Hematopoietic multipotent progenitor cell treated with erythropoietin and hydrocortisone succinate and interleukin-3 and kit ligand, for 15 days (in vitro differentiated cells): ENCODE results near the gene CFAP73.
"Not testable (repeated sequence)": the region's sequence is repeated elsewhere in the genome, so short reads cannot be mapped to it uniquely, and the experiment has no call there.

Source experiments
- DNase-seq: peaks from one replicate; pipeline ENCODE4 v3.0.0-alpha.2; 2015; ENCODE audit warnings: low spot score

CFAP73 gene

DNA sequence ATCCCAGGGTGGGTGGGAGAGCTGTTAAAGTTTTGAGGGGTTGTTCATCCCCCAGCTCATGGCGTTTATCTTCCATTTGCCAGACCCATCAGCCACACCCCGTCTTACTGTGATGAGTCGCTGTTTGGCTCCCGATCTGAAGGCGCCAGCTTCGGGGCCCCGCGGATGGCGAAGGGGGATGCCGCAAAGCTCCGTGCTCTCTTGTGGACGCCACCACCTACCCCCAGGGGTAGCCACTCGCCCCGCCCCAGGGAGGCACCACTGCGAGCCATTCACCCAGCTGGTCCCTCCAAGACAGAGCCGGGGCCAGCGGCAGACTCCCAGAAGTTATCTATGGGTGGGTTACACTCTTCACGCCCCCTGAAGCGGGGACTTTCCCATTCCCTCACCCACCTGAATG lies 41.7 kb downstream of the CFAP73 start:
- peak; percentile 70 for DNase-seq

DNA sequence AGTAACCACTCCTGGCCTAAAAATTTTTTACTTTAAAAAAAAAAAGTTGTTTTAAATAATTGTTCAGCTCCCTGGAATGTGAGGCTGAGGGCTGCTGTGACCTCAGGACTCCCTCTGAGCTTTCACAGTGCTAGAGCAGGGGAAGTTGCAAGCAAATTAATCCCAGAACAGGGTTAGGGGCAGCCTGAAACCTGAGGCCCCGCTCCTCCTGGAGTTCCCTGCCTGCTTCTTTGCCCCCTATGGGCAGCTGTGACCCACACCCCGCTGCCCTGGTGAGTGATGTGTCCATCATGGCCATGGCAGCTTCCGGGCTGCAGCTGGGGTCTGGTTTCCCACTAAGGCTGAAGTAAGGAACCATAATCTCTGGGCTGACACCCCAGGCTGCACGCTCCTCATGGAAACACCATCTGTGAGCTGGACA lies 45.5 kb downstream of the CFAP73 start:
- DNase-seq = no peak

DNA sequence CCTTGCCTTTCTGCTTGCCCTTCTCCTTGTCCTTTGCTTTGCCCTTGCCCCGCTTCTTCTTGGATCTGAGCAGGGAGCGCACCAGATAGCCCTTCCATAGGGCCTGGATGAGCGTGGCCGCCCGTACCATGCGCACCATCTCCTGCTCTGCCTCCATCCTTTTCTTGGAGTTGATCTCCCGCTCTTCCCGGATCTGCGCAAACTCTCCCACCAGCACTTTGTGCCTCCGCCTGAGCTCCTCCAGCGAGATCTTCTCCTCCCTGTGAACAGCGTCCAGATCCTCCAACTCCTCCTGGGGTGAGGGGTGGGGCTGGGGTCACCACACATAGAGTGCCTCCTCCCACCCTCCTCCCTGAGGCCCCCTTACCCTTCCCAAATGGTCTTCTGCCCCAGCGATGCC lies 46.1 kb downstream of the CFAP73 start:
- DNase-seq = no peak

DNA sequence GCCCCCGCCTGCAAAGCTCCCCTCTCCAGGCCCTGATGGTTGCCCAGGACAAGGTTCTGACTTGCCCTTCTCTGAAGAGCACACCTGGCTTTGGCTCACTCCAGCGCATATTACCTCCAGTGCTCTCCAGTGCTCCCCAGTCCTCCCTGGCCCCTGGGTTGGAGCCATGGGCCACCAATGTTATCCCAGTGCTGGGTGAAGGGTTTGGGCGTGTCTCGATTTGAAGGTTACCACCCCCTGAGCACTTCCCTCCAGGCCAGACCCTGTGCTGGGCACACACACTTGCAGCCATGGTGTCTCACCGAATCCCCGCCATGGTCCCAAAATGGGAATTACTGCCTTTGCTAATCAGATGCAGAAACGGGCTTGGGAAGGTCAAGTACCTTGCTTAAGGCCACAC lies 47.1 kb downstream of the CFAP73 start:
- DNase-seq = no peak

DNA sequence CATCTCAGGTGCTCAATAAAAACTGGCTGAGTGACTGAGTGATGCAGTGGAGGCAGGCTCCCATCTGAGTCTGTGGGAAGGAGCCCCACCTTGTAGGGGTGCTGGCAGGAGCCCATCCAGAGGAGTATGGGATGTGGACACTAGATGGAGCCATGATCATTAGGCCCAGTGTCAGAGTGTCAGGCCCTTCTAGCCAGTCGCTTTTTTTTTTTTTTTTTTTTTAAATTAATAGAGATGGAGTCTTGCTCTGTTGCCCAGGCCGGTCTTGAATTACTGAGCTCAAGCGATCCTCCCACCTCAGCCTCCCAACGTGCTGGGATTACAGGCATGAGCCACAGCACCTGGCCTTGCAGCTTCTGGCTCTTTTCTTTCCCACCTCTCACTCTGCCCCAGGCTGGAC lies 47.5 kb downstream of the CFAP73 start:
- peak; percentile 80 for DNase-seq

DNA sequence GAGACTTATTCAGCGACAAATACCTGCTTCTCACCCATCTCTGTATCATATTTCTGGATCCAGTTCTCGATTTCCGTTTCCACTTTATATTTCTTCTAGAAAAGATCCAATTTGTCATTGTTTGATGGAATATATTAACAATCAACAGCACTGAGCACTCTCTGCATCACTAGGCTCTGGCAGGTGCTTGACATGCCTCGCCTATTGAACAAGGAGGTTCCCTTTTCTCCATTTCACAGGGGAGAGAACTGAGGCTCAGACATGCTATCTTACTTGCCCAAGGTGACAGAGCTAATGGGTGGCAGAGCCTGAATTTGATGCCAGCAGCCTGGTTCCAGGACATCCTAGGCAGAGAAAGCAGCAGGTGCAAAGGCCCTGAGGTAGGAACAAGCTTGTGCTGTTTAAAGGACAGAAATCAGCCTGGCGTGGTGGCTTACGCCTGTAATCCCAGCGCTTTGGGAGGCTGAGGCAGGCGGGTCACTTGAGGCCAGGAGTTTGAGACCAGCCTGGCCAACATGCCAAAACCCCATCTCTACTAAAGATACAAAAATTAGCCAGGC lies 48.1 kb downstream of the CFAP73 start:
- no peak for DNase-seq

DNA sequence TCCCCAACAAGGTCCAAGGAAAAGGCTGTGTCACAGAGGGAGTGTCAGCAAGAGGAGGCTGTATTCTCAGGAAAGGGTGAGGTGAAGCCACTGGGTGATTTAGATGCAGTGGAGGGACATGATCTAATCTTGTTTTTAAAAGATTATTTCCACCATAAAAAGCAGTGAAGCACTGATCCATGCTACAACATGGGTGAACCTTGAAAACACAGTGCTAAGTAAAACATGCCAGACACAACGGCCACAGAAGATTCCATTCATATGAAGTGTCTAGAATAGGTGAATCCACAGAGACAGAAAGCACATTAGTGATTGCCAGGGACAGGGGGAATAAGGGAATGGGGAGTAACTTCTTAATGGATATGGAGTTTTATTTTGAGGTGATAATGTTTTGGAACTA lies 48.8 kb downstream of the CFAP73 start:
- no peak for DNase-seq

DNA sequence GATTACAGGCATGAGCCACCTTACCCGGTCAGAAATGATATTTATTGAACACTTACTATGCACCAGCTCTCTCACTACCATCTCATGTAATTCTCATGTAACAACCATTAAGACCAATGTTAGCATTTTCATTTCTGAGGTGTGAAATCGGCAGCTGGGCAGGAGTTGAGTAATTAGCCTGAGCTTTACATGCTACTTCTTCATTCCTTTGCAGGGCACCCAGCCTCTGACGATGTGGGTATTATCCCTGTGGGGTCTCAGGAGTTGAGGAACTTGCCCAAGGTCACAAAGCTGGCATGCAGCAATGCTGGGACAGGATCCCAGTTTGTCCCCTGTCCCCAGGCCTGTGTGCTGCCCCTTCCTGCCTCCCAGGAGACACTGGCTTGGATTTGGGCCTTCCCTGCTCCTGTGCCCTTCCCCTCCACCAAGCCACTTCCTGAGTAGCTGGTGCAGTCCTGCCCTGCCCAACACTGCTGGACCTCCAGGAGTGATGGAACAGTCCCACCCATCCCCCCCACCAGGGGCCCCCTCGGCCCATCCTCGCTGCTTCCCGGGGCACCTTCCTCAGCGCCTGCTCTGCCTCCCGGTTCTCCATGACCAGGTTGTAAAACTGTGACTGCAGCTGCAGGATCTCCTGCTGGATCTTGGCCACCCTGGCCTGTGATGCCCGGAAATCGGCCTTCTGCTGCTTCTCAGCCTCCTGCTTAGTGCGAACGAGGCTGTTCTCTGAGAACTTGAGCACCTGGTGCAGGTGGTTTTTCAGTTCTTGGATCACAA lies 50.7 kb downstream of the CFAP73 start:
- no peak for DNase-seq

DNA sequence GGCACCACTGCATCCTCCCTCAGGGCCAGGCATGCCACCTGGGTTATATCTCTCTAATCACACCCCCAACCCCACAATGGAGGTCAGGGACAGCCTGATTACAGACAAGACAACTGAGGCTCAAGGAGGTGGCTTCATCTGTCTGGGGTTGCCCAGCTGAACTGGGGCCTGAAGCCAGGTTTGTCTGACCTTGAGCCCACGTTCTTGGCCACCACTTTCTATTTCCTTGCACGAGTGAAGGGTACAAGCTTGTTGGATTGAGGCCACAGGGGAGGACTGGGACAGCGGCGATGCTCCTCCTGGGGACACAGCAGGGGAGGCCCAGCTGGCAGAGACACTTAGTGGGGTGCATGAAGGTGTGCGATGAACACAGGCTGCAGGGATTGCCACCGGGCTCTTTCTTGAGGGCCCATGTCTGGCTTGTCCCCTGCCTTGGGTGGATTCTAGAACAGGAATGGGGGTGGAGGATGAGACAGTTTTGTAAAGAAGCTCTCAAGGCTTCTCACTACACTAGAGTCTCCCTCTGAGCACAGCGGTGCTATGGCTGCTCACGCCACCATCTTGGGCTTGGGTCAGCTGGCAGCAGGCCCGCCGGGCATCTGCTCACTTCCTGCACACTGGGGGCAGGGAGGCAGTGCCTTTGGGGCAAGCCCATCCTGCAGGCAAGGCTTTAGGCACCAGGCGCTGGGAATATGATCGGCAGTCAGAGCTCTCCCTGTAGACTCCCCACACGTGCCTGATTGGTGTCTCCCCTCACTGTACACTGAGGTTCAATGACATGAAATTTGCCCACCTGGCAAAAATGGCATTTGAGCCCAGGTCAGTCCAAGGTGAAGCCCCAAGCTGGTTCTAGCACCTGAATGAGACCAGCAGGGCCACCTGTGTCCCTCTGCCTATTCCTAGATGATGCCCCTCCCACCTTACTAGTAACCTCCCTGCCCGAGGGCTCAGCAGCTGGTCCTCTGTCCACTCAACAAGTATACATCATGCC lies 52.0 kb downstream of the CFAP73 start:
- no peak for DNase-seq

DNA sequence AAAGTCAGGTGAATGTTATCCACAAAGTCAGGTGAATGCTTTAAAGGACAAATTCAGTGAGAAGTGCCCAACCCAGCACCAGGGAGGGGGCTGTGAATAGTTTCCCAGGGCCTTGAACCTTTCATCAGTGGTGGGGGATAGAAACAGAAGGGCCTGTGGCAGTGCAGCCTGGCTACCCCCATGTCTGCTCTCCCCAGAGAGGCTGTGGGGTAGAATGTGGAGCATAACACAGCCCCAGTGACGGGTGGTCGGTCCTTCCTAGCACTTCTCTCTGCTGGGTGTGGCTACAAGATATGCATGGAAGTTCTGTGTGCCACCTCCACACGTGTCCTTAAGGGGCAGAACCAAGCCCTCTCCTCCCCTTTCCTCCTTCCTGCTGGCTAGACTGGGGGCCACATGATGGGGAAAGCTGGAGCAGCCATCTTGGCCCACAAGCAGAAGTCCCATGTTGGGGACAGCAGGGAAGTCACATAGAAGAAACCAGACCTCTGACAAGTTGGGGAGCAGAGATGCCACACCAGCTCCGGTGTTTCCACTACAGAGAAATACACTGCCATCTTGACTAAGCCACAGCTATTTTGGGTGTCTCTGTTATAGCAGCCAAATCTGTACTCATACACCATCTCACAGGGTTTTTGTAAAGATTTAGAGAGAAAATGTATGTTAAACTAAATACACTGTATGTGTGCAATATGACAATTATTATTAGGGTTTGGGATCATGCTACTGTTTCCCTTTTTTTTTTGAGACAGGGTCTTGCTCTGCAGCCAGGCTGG lies 53.0 kb downstream of the CFAP73 start:
- DNase-seq = no peak

DNA sequence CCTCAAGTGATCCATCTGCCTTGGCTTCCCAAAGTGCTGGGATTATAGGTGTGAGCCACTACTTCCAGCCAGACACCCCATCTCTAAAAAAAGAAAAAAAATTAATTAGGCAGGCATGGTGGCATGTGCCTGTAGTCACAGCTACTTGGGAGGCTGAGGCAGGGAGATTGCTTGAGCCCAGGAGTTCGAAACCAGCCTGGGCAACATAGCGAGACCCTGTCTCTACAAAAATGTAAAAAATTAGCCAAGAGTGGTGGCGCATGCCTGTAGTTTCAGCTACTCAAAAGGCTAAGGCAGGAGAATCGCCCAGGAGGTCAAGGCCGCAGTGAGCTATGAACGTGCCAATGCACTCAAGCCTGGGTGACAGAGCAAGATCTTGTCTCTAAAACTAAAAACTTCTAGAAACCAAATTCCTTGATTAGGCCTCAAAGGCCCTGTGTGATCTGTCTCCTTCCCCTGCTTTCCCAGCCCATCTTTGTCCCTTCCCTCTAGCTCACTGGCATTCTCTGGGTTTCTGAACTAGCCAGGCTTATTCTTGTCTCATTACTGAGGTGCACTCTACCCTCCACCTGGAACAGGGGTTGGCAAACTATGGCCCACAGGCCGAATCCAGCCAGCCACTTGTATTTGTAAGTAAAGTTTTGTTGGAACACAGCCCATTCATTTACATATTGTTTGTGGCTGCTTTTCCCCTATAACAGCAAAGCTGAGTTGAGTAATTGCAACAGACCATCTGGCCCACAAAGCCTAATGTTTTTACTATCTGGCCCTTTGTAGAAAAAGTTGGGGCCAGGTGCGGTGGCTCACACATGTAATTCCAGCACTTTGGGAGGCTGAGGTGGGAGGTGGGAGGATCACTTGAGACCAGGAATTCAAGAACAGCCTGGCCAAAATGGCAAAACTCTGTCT lies 54.6 kb downstream of the CFAP73 start:
- DNase-seq = no peak

DNA sequence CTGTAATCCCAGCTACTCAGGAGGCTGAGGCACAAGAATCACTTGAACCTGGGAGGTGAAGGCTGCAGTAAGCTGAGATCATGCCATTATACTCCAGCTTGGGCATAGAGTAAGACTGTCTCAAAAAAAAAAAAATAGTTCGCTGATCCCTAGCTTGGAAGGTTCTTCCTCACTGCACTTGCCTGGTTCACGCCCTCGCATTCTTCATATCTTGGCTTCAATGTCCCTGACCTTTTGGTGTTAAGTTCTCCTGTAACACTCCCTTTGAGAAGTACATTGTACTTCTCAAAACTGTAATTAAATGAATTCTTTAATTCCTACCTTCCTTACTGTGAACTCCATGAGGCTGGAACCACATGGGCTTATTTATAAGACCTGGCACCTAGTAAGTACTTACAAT lies 55.3 kb downstream of the CFAP73 start:
- no peak for DNase-seq

DNA sequence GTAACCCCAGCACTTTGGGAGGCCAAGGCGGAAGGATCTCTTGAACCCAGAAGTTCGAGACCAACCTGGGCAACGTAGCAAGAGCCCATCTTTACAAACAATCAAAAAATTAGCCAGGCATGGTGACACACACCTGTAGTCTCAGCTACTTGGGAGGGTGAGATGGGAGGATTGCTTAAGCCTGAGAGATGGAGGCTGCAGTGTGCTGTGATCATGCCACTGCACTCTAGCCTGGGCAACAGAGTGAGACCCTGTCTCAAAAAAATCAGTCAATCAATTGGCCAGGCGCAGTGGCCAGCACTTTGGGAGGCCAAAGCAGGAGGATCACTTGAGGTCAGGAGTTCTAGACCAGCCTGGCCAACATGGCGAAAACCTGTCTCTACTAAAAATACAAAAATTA lies 57.3 kb downstream of the CFAP73 start:
- DNase-seq = not testable (repeated sequence)

DNA sequence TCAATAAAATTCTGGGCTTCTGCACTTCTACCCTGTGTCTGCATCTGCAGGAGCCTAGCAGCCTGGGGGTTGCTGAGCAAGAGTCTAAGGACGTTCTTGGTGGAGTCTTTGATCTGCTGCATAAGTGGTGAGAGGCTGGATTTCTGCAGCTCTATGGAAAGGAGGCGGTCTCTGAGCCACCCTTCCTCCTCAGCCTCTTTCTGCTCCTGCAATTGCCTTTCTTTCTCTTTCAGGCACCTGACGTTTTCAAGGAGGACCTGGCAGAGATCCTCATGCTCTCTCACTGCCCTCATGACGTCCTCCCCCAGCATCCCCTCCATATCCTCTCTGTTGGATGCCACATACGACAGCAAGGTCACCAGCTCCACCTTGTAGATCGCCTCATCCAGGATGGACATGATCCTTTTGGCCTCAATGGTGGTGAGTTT lies 58.1 kb downstream of the CFAP73 start:
- DNase-seq = no peak

DNA sequence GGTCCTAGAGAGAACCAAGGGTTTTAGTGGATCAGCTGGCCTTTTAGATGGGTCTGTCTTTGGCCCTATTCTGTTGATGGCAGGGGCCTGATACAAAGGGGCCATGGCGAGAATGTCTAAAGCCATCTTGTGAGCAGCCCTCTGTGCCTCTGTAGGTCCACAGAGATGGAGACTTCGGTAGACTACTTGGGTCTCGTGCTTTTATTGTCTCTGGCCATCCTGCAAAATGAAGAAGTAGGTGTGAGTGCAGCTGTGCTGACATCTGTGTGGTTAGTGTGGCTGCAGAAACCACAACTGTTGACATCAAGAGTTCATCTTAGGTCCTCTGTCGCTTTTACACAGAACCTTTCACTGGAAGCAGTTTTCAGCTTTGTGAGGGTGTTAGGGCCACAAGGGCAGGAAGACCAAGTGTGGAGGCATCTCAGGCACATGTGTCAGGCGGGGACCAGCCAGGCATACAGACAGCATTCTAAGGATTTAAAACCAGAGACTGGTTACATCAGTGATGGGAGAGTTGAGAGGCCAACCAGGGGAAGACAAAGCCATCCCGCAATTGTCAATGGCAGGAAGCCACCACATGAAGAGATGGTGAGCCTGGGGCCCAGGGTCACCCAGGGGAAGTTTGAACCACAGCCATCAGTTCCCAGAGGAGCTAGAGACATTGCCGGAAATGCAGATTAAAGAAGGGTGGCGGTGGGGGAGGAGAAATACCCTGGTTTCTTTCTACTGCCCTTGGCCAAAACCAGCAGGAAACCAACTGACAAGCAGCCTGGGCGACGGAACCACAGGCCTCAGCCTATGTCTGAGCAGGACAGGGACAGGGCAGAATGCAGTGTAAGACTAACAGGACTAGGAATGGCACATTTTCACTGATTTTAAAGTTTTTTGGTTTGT lies 58.8 kb downstream of the CFAP73 start:
- DNase-seq = no peak
